Pancreas (tissue), 10 donors: ENCODE measurements around the gene RPS6KB2. TPM values are rescaled to one million over a fixed set of nuclear protein-coding genes. Genes with fewer than 3 reads are reported as not detected.
A peak's percentile ranks its signal among the peaks of the same experiment; 100 is the strongest.

Experiments used
- ATAC-seq, 4 donors: fragments of 200-7000 bp; cut with Tn5 transposase; one replicate each; pipeline versions ENCODE4 v1.8.0 to v1.9.1; 2020; ENCODE audit warnings: mild to moderate bottlenecking in 4 of 4, moderate library complexity in 4 of 4
- DNase-seq, 6 donors: peaks; one replicate each; pipeline ENCODE4 v3.0.0-alpha.2; 2020
- FAIRE-seq: peaks from 2 replicates; lab custom pipeline; 2012; peaks lifted over from hg19 to GRCh38; lab: Jason Lieb, UNC
- H3K27ac ChIP-seq, 4 donors: fragments of 200-600 bp; sonication (generic); 1 replicate in 3 of 4; 2 replicates in 1 of 4; pipeline versions ENCODE4 v1.5.0 to v1.8.0; 2020
- H3K27me3 ChIP-seq, 4 donors: fragments of 200-600 bp; one replicate each; pipeline ENCODE4 v1.8.0; 2021
- H3K36me3 ChIP-seq, 3 donors: fragments of 200-600 bp; sonication (generic) in 1 of 3; one replicate each; pipeline versions ENCODE4 v1.5.0 to v1.8.0; 2020 to 2021
- H3K4me1 ChIP-seq, 3 donors: fragments of 200-600 bp; one replicate each; pipeline ENCODE4 v1.8.0; 2021
- H3K4me3 ChIP-seq, 4 donors: fragments of 200-600 bp; sonication (generic) in 2 of 4; one replicate each; pipeline versions ENCODE4 v1.5.0 to v1.8.0; 2020 to 2021
- H3K9me3 ChIP-seq, 4 donors: fragments of 200-600 bp; one replicate each; pipeline ENCODE4 v1.8.0; 2021
- CTCF ChIP-seq, 4 donors: fragments of 200-600 bp; sonication (generic) in 3 of 4; IDR thresholded peaks; one replicate each; pipeline versions ENCODE4 v1.5.0 to v1.8.0; 2021; ENCODE audit warnings: antibody characterized with exemption in 4 of 4
- WGBS, 2 donors: extraction: QIAGEN DNeasy Blood & Tissue Kit; methylation state at CpG; one replicate each; pipeline ENCODE4 v1.1.7; 2013; 5-methylcytosine and 5-hydroxymethylcytosine counted together
- intact Hi-C, 3 donors: fragments of 100-400 bp; cut with DNase I; formaldehyde crosslinking; loops; one replicate each; pipeline versions ENCODE4 v1.11.1 to v1.14.2; 2022
- polyA plus RNA-seq, 2 donors: library from polyadenylated mRNA; stranded (reverse); fragments of 200-250 nt; gene quantifications; one replicate each; pipeline ENCODE4 v1.2.3, GENCODE V29; 2013
- total RNA-seq, 6 donors: library from RNA; stranded (reverse); fragmentation: NEBNext Ultra II Directional in 4 of 6; extraction: Animal tissue kit (Norgen Biotek cat#: 25700) in 4 of 6; gene quantifications; one replicate each; pipeline versions ENCODE4 v1.2.1 to v1.2.4, GENCODE V29; 2021 to 2023
- donor health status: healthy with polysubstance abuse.
- donor health status: DM: no; HTN: no; CAD: no; lungs with moderate emphysema.
- donor health status: DM: no; HTN: no; CAD: no.
- donor health status: control.
- donor health status: control.
- donor health status: Bipolar disorder and iron deficiency.
- donor health status: DM: yes; HTN: yes; CAD: no.
- donor health status: DM: no; HTN: no; CAD: no.
- donor health status: DM: no; HTN: no; CAD: no.
- donor health status: DM: yes; HTN: yes; CAD: no.

Gene RPS6KB2
- total and polyA plus RNA-seq, 8 donors: 17.6 to 71.6 (median 25.3) TPM

GRCh38 chr11:67382276-67383136 lies 45.8 kb upstream of the RPS6KB2 start:
- H3K4me1 ChIP-seq: no peaks in the 10 kb centered on the region
- TF ChIP-seq CTCF (IDR thresholded peaks at IDR 0.05): peak; percentile 89 to 96 (median 91)

GRCh38 chr11:67384851-67385366 lies 43.4 kb upstream of the RPS6KB2 start:
- TF ChIP-seq CTCF (IDR thresholded peaks at IDR 0.05): no peak
- H3K27me3 ChIP-seq: no peaks in the 10 kb centered on the region
- DNase-seq (no peak), FAIRE-seq (no peak), ATAC-seq (peak in 3 of 4 donors; percentile 2 to 30 (median 7))
- WGBS, 2 donors: 43 to 53% methylated on average over 3 of the region's 3 CpGs
- H3K4me3 ChIP-seq: no peak overlapping the region
- no peaks in the 10 kb centered on the region for H3K4me1 ChIP-seq
- no peaks in the 10 kb centered on the region for H3K36me3 ChIP-seq
- H3K9me3 ChIP-seq: no peaks in the 10 kb centered on the region
- no peak overlapping the region for H3K27ac ChIP-seq
- intact Hi-C loops: loop anchor here in 2 of 3 donors (5.0 to 10.0 kb wide), 2 partner anchors 38 to 130 kb away; no protein-coding TSS in a partner anchor

More at GRCh38 chr11:67382276-67383136, 45.8 kb upstream of the RPS6KB2 start:
- Histone ChIP-seq H3K36me3 (no peaks in the 10 kb centered on the region), H3K4me3 (no peak overlapping the region), H3K9me3 (no peaks in the 10 kb centered on the region), H3K27me3 (no peaks in the 10 kb centered on the region), H3K27ac (no peak overlapping the region)
- DNase-seq (peak; percentile 66 to 91 (median 84)), ATAC-seq (peak; percentile 75 to 95 (median 92)), FAIRE-seq (no peak)
- intact Hi-C loops: loop anchor here in 2 of 3 donors (5.0 to 10.0 kb wide), 2 partner anchors 35 to 128 kb away; no protein-coding TSS in a partner anchor
- WGBS, 2 donors: 39 to 41% methylated on average over 16 of the region's 16 CpGs

- intact Hi-C loops: loop anchor here in 1 of 3 donors (10.0 kb wide), 1 partner anchor 132 kb away; no protein-coding TSS in a partner anchor
- TF ChIP-seq CTCF (IDR thresholded peaks at IDR 0.05): no peak
Measured at GRCh38 chr11:67387069-67387468, 41.2 kb upstream of the RPS6KB2 start.

GRCh38 chr11:67387518-67387917 lies 40.8 kb upstream of the RPS6KB2 start:
- 60 to 63% methylated on average over 6 of the region's 6 CpGs for WGBS, 2 donors
- no peak overlapping the region for H3K27ac ChIP-seq
- intact Hi-C loops: loop anchor here in 1 of 3 donors (10.0 kb wide), 1 partner anchor 133 kb away; no protein-coding TSS in a partner anchor
- DNase-seq (no peak), FAIRE-seq (no peak), ATAC-seq (no peak)
- H3K27me3 ChIP-seq: no peaks in the 10 kb centered on the region
- H3K4me3 ChIP-seq: no peak overlapping the region
- no peaks in the 10 kb centered on the region for H3K9me3 ChIP-seq
- no peak for TF ChIP-seq CTCF (IDR thresholded peaks at IDR 0.05)
- H3K36me3 ChIP-seq: no peaks in the 10 kb centered on the region
- peaks cover 0 to 9% (median 0%) of the 10 kb centered on the region in 3 donors for H3K4me1 ChIP-seq

More at GRCh38 chr11:67387069-67387468, 41.2 kb upstream of the RPS6KB2 start:
- 38 to 44% methylated on average over 9 of the region's 9 CpGs for WGBS, 2 donors
- DNase-seq (no peak), ATAC-seq (no peak), FAIRE-seq (no peak)
- Histone ChIP-seq H3K9me3 (no peaks in the 10 kb centered on the region), H3K27me3 (no peaks in the 10 kb centered on the region), H3K4me3 (no peak overlapping the region), H3K4me1 (peaks cover 0 to 9% (median 0%) of the 10 kb centered on the region in 3 donors), H3K27ac (no peak overlapping the region), H3K36me3 (no peaks in the 10 kb centered on the region)
